Lower leg skin (tissue), 3 donors: ENCODE measurements around the gene SLC13A2.

Experiments
- POLR2A ChIP-seq, 2 donors: fragments of 450-650 bp; IDR thresholded peaks; one replicate each; pipeline ENCODE4 v1.6.1; 2016 to 2017; ENCODE audit warnings: antibody characterized with exemption in 2 of 2, mild to moderate bottlenecking in 1 of 2, moderate library complexity in 1 of 2
- TF ChIP-seq, protein P1 (sequence below), 3 donors: fragments of 450-650 bp; IDR thresholded peaks; one replicate each; pipeline ENCODE4 v1.5.1; 2016; ENCODE audit warnings: antibody characterized with exemption in 3 of 3, mild to moderate bottlenecking in 3 of 3, moderate library complexity in 2 of 3

DNA sequence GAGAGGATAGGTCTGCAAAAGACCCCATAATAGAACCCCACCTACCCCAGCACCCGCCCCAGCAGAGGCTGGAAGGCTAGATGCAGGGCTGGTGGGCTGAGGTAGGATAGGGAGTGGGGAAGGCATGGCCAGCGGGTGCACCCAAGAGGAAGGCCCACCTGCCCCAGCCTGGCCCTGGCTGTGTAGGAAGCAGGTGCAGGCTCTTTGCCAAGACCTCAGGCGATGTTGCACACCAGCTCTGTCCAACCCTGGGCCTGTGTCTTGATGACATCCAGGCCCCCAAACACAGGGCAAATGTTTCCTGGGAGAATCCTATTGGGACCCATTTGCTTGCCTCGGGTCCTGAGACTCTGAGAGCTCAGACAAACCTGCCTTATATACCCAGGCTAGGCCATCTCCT, 66.8 kb downstream of the SLC13A2 start:
- TF ChIP-seq, protein P1, sequence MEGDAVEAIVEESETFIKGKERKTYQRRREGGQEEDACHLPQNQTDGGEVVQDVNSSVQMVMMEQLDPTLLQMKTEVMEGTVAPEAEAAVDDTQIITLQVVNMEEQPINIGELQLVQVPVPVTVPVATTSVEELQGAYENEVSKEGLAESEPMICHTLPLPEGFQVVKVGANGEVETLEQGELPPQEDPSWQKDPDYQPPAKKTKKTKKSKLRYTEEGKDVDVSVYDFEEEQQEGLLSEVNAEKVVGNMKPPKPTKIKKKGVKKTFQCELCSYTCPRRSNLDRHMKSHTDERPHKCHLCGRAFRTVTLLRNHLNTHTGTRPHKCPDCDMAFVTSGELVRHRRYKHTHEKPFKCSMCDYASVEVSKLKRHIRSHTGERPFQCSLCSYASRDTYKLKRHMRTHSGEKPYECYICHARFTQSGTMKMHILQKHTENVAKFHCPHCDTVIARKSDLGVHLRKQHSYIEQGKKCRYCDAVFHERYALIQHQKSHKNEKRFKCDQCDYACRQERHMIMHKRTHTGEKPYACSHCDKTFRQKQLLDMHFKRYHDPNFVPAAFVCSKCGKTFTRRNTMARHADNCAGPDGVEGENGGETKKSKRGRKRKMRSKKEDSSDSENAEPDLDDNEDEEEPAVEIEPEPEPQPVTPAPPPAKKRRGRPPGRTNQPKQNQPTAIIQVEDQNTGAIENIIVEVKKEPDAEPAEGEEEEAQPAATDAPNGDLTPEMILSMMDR (IDR thresholded peaks at IDR 0.05), result no peak
- no peak for TF ChIP-seq POLR2A (IDR thresholded peaks at IDR 0.05)
